Neuronal stem cell (in vitro differentiated cells): ENCODE data around the gene CLCN4.

Source experiments
- DNase-seq: peaks from one replicate; pipeline ENCODE4 v3.0.0-alpha.2; 2013; ENCODE audit warnings: low spot score
- H2AFZ ChIP-seq: one replicate; pipeline ENCODE4 v1.6.1; 2013; ENCODE audit warnings: mild to moderate bottlenecking, low read length, inconsistent platforms
- H2AK5ac ChIP-seq: 2 replicates; pipeline ENCODE4 v1.6.1; 2013; ENCODE audit warnings: low read depth, mild to moderate bottlenecking, inconsistent platforms, low read length, moderate library complexity, mixed read lengths
- H2BK120ac ChIP-seq: 2 replicates; pipeline ENCODE4 v1.6.1; 2013; ENCODE audit warnings: low read depth, mild to moderate bottlenecking, inconsistent platforms, low read length, moderate library complexity, mixed read lengths
- H2BK12ac ChIP-seq: one replicate; pipeline ENCODE4 v1.6.1; 2013; ENCODE audit warnings: low read length, inconsistent platforms
- H2BK15ac ChIP-seq: 2 replicates; pipeline ENCODE4 v1.6.1; 2013; ENCODE audit warnings: mild to moderate bottlenecking, low read length, inconsistent platforms, mixed read lengths
- H2BK5ac ChIP-seq: one replicate; pipeline ENCODE4 v1.6.1; 2013; ENCODE audit warnings: inconsistent platforms, mild to moderate bottlenecking, low read length, moderate library complexity
- H3K14ac ChIP-seq: one replicate; pipeline ENCODE4 v1.6.1; 2013; ENCODE audit warnings: low read length, inconsistent platforms
- H3K18ac ChIP-seq: 2 replicates; pipeline ENCODE4 v1.6.1; 2013; ENCODE audit warnings: low read length, inconsistent platforms
- H3K23ac ChIP-seq: 2 replicates; pipeline ENCODE4 v1.6.1; 2013; ENCODE audit warnings: low read depth, mild to moderate bottlenecking, mixed read lengths, low read length, inconsistent platforms; ENCODE audit not compliant: poor library complexity
- H3K27ac ChIP-seq: replicated peaks from 3 replicates; pipeline ENCODE4 v1.5.1; 2013; ENCODE audit warnings: low read length, inconsistent platforms
- H3K27me3 ChIP-seq, 3 experiments: 2 replicates each; pipeline ENCODE4 v1.6.1; 2013; ENCODE audit warnings: low read length in 3 of 3, mild to moderate bottlenecking in 2 of 3, inconsistent platforms in 1 of 3, low read depth in 1 of 3, mixed read lengths in 1 of 3, moderate library complexity in 1 of 3; ENCODE audit not compliant: control insufficient read depth in 3 of 3, insufficient read depth in 3 of 3
- H3K36me3 ChIP-seq, 2 donors: replicated peaks in 1 of 2; 2 replicates each; pipeline ENCODE4 v1.6.1; 2013; ENCODE audit warnings: low read length in 2 of 2; ENCODE audit not compliant: control insufficient read depth in 2 of 2, insufficient read depth in 2 of 2
- H3K4ac ChIP-seq: 2 replicates; pipeline ENCODE4 v1.6.1; 2013; ENCODE audit warnings: inconsistent platforms, mild to moderate bottlenecking, low read length, moderate library complexity
- H3K4me1 ChIP-seq, 2 donors: 1 replicate in 1 of 2; 2 replicates in 1 of 2; pipeline ENCODE4 v1.6.1; 2013; ENCODE audit warnings: low read length in 2 of 2, low read depth in 1 of 2; ENCODE audit not compliant: control insufficient read depth in 2 of 2, insufficient read depth in 1 of 2
- H3K4me2 ChIP-seq: one replicate; pipeline ENCODE4 v1.6.1; 2013; ENCODE audit warnings: mild to moderate bottlenecking, low read length, inconsistent platforms; ENCODE audit not compliant: insufficient read depth, poor library complexity, severe bottlenecking
- H3K4me3 ChIP-seq, 2 donors: 2 replicates each; pipeline ENCODE4 v1.5.1; 2013; ENCODE audit warnings: low read length in 2 of 2, mild to moderate bottlenecking in 2 of 2, inconsistent platforms in 1 of 2, moderate library complexity in 1 of 2
- H3K79me1 ChIP-seq: one replicate; pipeline ENCODE4 v1.6.1; 2013; ENCODE audit warnings: low read depth, mild to moderate bottlenecking, inconsistent platforms, low read length, moderate library complexity
- H3K9ac ChIP-seq: one replicate; pipeline ENCODE4 v1.6.1; 2013; ENCODE audit warnings: mild to moderate bottlenecking, low read depth, low read length, inconsistent platforms; ENCODE audit not compliant: poor library complexity
- H3K9me3 ChIP-seq, 2 donors: replicated peaks in 1 of 2; 2 replicates each; pipeline versions ENCODE3 to v1.6.1; 2013; ENCODE audit warnings: low read length in 2 of 2, mild to moderate bottlenecking in 2 of 2, inconsistent platforms in 1 of 2, low read depth in 1 of 2, mixed read lengths in 1 of 2, moderate library complexity in 1 of 2; ENCODE audit not compliant: control insufficient read depth in 2 of 2, insufficient read depth in 1 of 2
- H4K8ac ChIP-seq: one replicate; pipeline ENCODE4 v1.6.1; 2013; ENCODE audit warnings: low read depth, mild to moderate bottlenecking, inconsistent platforms, low read length, moderate library complexity
- H4K91ac ChIP-seq: one replicate; pipeline ENCODE4 v1.6.1; 2013; ENCODE audit warnings: low read length, low read depth, mild to moderate bottlenecking, inconsistent platforms; ENCODE audit not compliant: poor library complexity
- WGBS, 2 donors: extraction: QIAGEN DNeasy Blood & Tissue Kit; methylation state at CpG; one replicate each; pipeline ENCODE4 v1.1.7; 2013; ENCODE audit warnings: missing lambda C conversion rate in 2 of 2, mixed read lengths in 1 of 2; ENCODE audit not compliant: insufficient read length in 2 of 2, insufficient replicate concordance in 1 of 2; ENCODE audit errors: extremely low coverage in 2 of 2; 5-methylcytosine and 5-hydroxymethylcytosine counted together

The CLCN4 gene

DNA sequence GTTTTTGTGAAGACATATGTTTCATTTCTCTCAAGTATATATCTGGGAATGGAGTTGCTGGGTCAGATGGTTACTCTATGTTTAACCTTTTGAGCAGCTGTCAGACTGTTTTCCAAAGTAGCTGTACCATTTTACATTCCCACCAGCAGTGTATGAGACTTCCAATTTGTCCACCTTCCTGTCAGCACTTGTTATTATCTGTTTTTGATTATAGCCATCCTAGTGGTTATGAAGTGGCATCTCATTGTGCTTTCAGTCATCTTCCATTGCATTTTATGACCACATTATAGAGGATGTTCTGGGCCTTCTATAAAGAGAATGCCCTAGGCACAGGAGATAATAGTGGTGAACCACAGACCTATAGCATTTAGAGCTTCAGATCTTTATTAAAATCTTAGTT is 39.2 kb downstream of the CLCN4 start:
- DNase-seq: no peak
- Histone ChIP-seq H3K18ac (no peak overlapping the region), H3K4me1 (peaks cover 0 to 4% of the 10 kb centered on the region in 2 donors), H3K27me3 (no peaks in the 10 kb centered on the region), H3K36me3 (no peaks in the 10 kb centered on the region), H2BK5ac (no peak overlapping the region), H4K91ac (no peak overlapping the region), H3K4ac (no peak overlapping the region), H4K8ac (no peak overlapping the region), H2AFZ (no peak overlapping the region), H3K23ac (no peak overlapping the region), H3K4me2 (no peak overlapping the region), H3K9ac (no peak overlapping the region), H3K27ac (no peak overlapping the region), H2BK15ac (no peak overlapping the region), H2BK12ac (no peak overlapping the region), H3K14ac (no peak overlapping the region), H3K4me3 (no peak overlapping the region), H2BK120ac (no peak overlapping the region), H2AK5ac (no peak overlapping the region), H3K9me3 (peaks cover 0 to 5% of the 10 kb centered on the region in 2 donors), H3K79me1 (no peaks in the 10 kb centered on the region)

DNA sequence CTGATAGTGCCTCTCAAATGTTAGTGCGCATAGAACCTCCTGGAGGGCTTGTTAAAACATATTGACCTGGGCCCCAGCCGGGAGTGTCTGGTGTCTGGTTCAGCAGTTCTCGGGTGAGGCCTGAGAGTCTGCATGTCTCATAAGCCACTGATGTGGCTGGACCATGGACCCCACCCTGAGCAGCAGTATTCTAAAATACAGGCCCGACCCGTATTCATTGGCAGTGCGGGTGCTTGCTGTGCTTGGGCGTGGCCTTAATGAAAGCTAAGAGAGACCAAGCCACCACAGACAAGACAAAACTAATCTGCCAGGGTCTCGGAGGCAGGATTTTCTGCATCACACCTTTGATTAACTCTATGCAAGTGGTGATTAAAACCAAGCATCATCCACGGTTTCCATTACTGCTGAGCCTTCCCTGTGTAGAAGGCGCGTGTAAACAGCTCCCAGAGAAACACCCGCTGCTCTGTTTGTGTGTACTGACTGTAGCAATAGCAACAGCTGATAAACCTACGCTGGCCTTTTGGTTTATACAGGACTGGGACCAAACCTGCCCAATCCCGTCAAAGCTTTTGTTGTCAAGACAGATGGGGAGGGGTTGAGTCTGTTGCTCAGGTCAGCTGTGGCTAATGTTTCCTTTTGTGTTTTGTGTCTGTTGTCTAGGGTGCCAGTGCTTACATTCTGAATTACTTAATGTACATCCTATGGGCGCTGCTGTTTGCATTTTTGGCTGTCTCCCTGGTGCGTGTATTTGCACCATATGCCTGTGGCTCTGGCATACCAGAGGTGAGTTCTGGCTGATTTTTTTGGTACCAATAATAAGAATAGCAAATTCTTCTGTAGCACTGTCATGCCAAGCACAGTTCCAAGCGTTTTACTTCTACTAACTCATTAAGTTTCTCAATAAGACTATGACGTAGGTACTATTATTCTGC is 40.8 kb downstream of the CLCN4 start:
- H3K4me1 ChIP-seq: peaks cover 0 to 4% of the 10 kb centered on the region in 2 donors
- H3K18ac ChIP-seq: no peak overlapping the region
- no peak overlapping the region for H4K91ac ChIP-seq
- H3K36me3 ChIP-seq: no peaks in the 10 kb centered on the region
- no peak overlapping the region for H3K9ac ChIP-seq
- no peak overlapping the region for H2BK120ac ChIP-seq
- H2AK5ac ChIP-seq: no peak overlapping the region
- WGBS, 2 donors: no CpG with 5 or more reads among the region's 18 CpGs
- no peak overlapping the region for H3K4ac ChIP-seq
- H3K14ac ChIP-seq: no peak overlapping the region
- no peak overlapping the region for H3K27ac ChIP-seq
- H3K23ac ChIP-seq: no peak overlapping the region
- H2BK15ac ChIP-seq: no peak overlapping the region
- no peaks in the 10 kb centered on the region for H3K79me1 ChIP-seq
- no peak overlapping the region for H2BK12ac ChIP-seq
- H3K4me3 ChIP-seq: no peak overlapping the region
- no peaks in the 10 kb centered on the region for H3K27me3 ChIP-seq
- H3K4me2 ChIP-seq: no peak overlapping the region
- H2AFZ ChIP-seq: no peak overlapping the region
- H3K9me3 ChIP-seq: peaks cover 0 to 5% of the 10 kb centered on the region in 2 donors
- no peak for DNase-seq
- no peak overlapping the region for H4K8ac ChIP-seq
- H2BK5ac ChIP-seq: no peak overlapping the region

GRCh38 chrX:10198254-10198653 is 41.5 kb downstream of the CLCN4 start:
- H3K9ac ChIP-seq: no peak overlapping the region
- H4K91ac ChIP-seq: no peak overlapping the region
- DNase-seq: no peak
- no peak overlapping the region for H3K4me2 ChIP-seq
- no peak overlapping the region for H3K18ac ChIP-seq
- H3K14ac ChIP-seq: no peak overlapping the region
- no peaks in the 10 kb centered on the region for H3K36me3 ChIP-seq
- H2AK5ac ChIP-seq: no peak overlapping the region
- WGBS, 2 donors: no CpG with 5 or more reads among the region's 5 CpGs
- no peak overlapping the region for H2BK120ac ChIP-seq
- H3K27ac ChIP-seq: no peak overlapping the region
- no peak overlapping the region for H2BK12ac ChIP-seq
- no peak overlapping the region for H2BK5ac ChIP-seq
- H2AFZ ChIP-seq: no peak overlapping the region
- H3K4me3 ChIP-seq: no peak overlapping the region
- peaks cover 0 to 4% of the 10 kb centered on the region in 2 donors for H3K4me1 ChIP-seq
- H3K9me3 ChIP-seq: peaks cover 0 to 5% of the 10 kb centered on the region in 2 donors
- H3K23ac ChIP-seq: no peak overlapping the region
- H3K79me1 ChIP-seq: no peaks in the 10 kb centered on the region
- no peaks in the 10 kb centered on the region for H3K27me3 ChIP-seq
- H2BK15ac ChIP-seq: no peak overlapping the region
- H4K8ac ChIP-seq: no peak overlapping the region
- no peak overlapping the region for H3K4ac ChIP-seq

DNA sequence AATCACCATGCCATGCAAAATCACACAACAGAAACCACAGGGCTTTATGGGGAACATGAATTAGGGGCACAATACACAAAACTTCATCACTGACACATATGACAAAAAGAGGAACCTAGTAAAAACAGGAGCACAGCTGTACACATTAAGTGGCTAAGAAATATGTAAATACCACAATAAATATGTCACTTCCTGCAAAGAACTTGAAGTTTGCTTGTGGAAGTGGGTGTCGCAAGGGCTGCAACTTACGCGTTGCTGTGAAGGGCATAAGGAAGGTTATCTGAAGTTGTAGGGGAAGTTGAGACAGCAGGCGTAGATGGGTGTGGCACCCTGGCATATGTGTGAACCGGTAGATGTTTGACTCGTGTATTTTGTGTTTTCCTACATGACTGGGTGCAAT is 42.4 kb downstream of the CLCN4 start:
- no peak for DNase-seq
- H2BK120ac ChIP-seq: no peak overlapping the region
- H3K4me1 ChIP-seq: peaks cover 0 to 4% of the 10 kb centered on the region in 2 donors
- H3K14ac ChIP-seq: no peak overlapping the region
- no peak overlapping the region for H3K27ac ChIP-seq
- H2BK5ac ChIP-seq: no peak overlapping the region
- no peak overlapping the region for H2BK15ac ChIP-seq
- H3K23ac ChIP-seq: no peak overlapping the region
- H3K4ac ChIP-seq: no peak overlapping the region
- H4K91ac ChIP-seq: no peak overlapping the region
- no peak overlapping the region for H2AK5ac ChIP-seq
- H3K79me1 ChIP-seq: no peaks in the 10 kb centered on the region
- H4K8ac ChIP-seq: no peak overlapping the region
- H3K36me3 ChIP-seq: no peaks in the 10 kb centered on the region
- peaks cover 0 to 5% of the 10 kb centered on the region in 2 donors for H3K9me3 ChIP-seq
- no peak overlapping the region for H3K4me2 ChIP-seq
- no peaks in the 10 kb centered on the region for H3K27me3 ChIP-seq
- no peak overlapping the region for H2BK12ac ChIP-seq
- H3K18ac ChIP-seq: no peak overlapping the region
- no peak overlapping the region for H2AFZ ChIP-seq
- H3K4me3 ChIP-seq: no peak overlapping the region
- no CpG with 5 or more reads among the region's 6 CpGs for WGBS, 2 donors
- H3K9ac ChIP-seq: no peak overlapping the region
